CD4-positive, alpha-beta T cell (primary cell): Measurements from ENCODE around the gene RNF144A. TPM values are rescaled to one million over a fixed set of nuclear protein-coding genes. Genes with fewer than 3 reads are reported as not detected.
"Not testable (repeated sequence)": the region's sequence is repeated elsewhere in the genome, so short reads cannot be mapped to it uniquely, and the experiment has no call there.

Source experiments
- ATAC-seq: fragments of 200-7000 bp; cut with Tn5 transposase; one replicate; pipeline ENCODE4 v1.10.0; 2022; ENCODE audit warnings: mild to moderate bottlenecking; ENCODE audit not compliant: poor library complexity
- CTCF ChIA-PET: fragments of 350-600 bp; sonication (Branson Sonifier 250); formaldehyde crosslinking; loops from one replicate; lab custom pipeline; 2021; ENCODE audit warnings: antibody characterized with exemption, inconsistent platforms; lab: Charles Lee
- POLR2A ChIA-PET: fragments of 350-600 bp; sonication (Branson Sonifier 250); formaldehyde crosslinking; loops from one replicate; lab custom pipeline; 2021; ENCODE audit warnings: antibody characterized with exemption, inconsistent platforms; lab: Charles Lee
- DNase-seq, 14 experiments: peaks; one replicate each; pipeline ENCODE4 v3.0.0-alpha.2; 2013 to 2020; ENCODE audit warnings: mixed read lengths in 2 of 14
- H3K27ac ChIP-seq, 2 donors: one replicate each; pipeline versions ENCODE4 v1.5.1 to v1.7.0; 2013; ENCODE audit warnings: low read length in 2 of 2, low read depth in 1 of 2, mild to moderate bottlenecking in 1 of 2
- H3K27me3 ChIP-seq, 2 experiments: 1 replicate in 1 of 2; 2 replicates in 1 of 2; pipeline versions ENCODE4 v1.6.1 to v1.7.0; 2013; ENCODE audit warnings: low read length in 2 of 2, control low read depth in 1 of 2, mild to moderate bottlenecking in 1 of 2, moderate library complexity in 1 of 2; ENCODE audit not compliant: insufficient read depth in 2 of 2, control insufficient read depth in 1 of 2
- H3K36me3 ChIP-seq: one replicate; pipeline ENCODE4 v1.6.1; 2013; ENCODE audit warnings: low read length, control low read depth; ENCODE audit not compliant: insufficient read depth
- H3K4me1 ChIP-seq: one replicate; pipeline ENCODE4 v1.6.1; 2013; ENCODE audit warnings: low read length, control low read depth; ENCODE audit not compliant: insufficient read depth
- H3K4me3 ChIP-seq: one replicate; pipeline ENCODE4 v1.5.1; 2013; ENCODE audit warnings: mild to moderate bottlenecking, low read length, moderate library complexity
- H3K9me3 ChIP-seq, 2 experiments: 1 replicate in 1 of 2; 2 replicates in 1 of 2; pipeline versions ENCODE4 v1.6.1 to v1.7.0; 2013; ENCODE audit warnings: low read length in 2 of 2, mild to moderate bottlenecking in 2 of 2, control low read depth in 1 of 2, moderate library complexity in 1 of 2; ENCODE audit not compliant: control insufficient read depth in 1 of 2, insufficient read depth in 1 of 2
- H3K27ac Mint-ChIP-seq: one replicate; pipeline ENCODE4 v1.8.0; 2020; ENCODE audit warnings: mixed read lengths
- H3K27me3 Mint-ChIP-seq: one replicate; pipeline ENCODE4 v1.8.0; 2021; ENCODE audit warnings: mixed read lengths
- H3K36me3 Mint-ChIP-seq: one replicate; pipeline ENCODE4 v1.8.0; 2021; ENCODE audit warnings: low read depth, mixed read lengths
- H3K4me1 Mint-ChIP-seq: one replicate; pipeline ENCODE4 v1.8.0; 2021; ENCODE audit warnings: low read depth, mixed read lengths
- H3K4me3 Mint-ChIP-seq: one replicate; pipeline ENCODE4 v1.8.0; 2020; ENCODE audit warnings: mild to moderate bottlenecking, mixed read lengths
- H3K9me3 Mint-ChIP-seq: one replicate; pipeline ENCODE4 v1.8.0; 2020; ENCODE audit warnings: mixed read lengths
- CTCF ChIP-seq: fragments of 200-600 bp; IDR thresholded peaks from one replicate; pipeline ENCODE4 v1.8.0; 2022; ENCODE audit warnings: antibody characterized with exemption, mild to moderate bottlenecking
- intact Hi-C, 2 experiments: fragments of 100-400 bp; cut with DNase I in 1 of 2; cut with micrococcal nuclease in 1 of 2; formaldehyde crosslinking; loops; one replicate each; pipeline versions ENCODE4 v1.15.1 to v1.9.0; 2023 to 2025; cut with DNase I, micrococcal nuclease
- total RNA-seq, 174 experiments: library from RNA in 2 of 174; stranded (reverse) in 2 of 174; gene quantifications; one replicate each; pipeline ENCODE4 v1.2.3 and lab custom pipeline; 2021 to 2026

RNF144A gene
- total RNA-seq, 2 experiments from 2014 or later, result 39.0 to 40.1 TPM

- POLR2A ChIA-PET, result no interaction called here
- DNase-seq, result no peak
These were observed 17.8 kb downstream of the RNF144A start for GRCh38 chr2:6934758-6935651.

GRCh38 chr2:6935652-6936020 lies 18.4 kb downstream of the RNF144A start:
- H3K4me3 Mint-ChIP-seq, H3K4me3 ChIP-seq, H3K27me3 ChIP-seq, ATAC-seq, POLR2A ChIA-PET, intact Hi-C loops, H3K36me3 ChIP-seq, CTCF ChIA-PET, H3K9me3 ChIP-seq, H3K27ac ChIP-seq, H3K9me3 Mint-ChIP-seq, DNase-seq, H3K27me3 Mint-ChIP-seq: not testable (repeated sequence)
- H3K4me1 Mint-ChIP-seq, result peaks cover 76% of the 10 kb centered on the region
- peaks cover 18% of the 10 kb centered on the region for H3K4me1 ChIP-seq
- peak overlapping the region; percentile 5 for H3K27ac Mint-ChIP-seq
- peaks cover 20% of the 10 kb centered on the region for H3K36me3 Mint-ChIP-seq

More at GRCh38 chr2:6934758-6935651, 17.8 kb downstream of the RNF144A start:
- H3K4me3 ChIP-seq, result no peak overlapping the region
- no peaks in the 10 kb centered on the region for H3K27me3 ChIP-seq
- no peak for TF ChIP-seq CTCF
- no peak for ATAC-seq
- intact Hi-C loops, result no loop called here
- H3K27ac Mint-ChIP-seq, result peak overlapping the region; percentile 7
- H3K27me3 Mint-ChIP-seq, result no peaks in the 10 kb centered on the region
- no peak overlapping the region for H3K27ac ChIP-seq
- H3K36me3 ChIP-seq, result no peaks in the 10 kb centered on the region
- peak overlapping the region; percentile 23 for H3K4me3 Mint-ChIP-seq
- H3K9me3 Mint-ChIP-seq, result peaks cover 3% of the 10 kb centered on the region
- no peaks in the 10 kb centered on the region for H3K9me3 ChIP-seq
- peaks cover 18% of the 10 kb centered on the region for H3K4me1 ChIP-seq
- CTCF ChIA-PET, result no interaction called here
- H3K36me3 Mint-ChIP-seq, result peaks cover 16% of the 10 kb centered on the region
- peaks cover 76% of the 10 kb centered on the region for H3K4me1 Mint-ChIP-seq

- intact Hi-C loops, result no loop called here
- peaks cover 21% of the 10 kb centered on the region for H3K36me3 Mint-ChIP-seq
- Histone ChIP-seq H3K27ac (no peak overlapping the region), H3K36me3 (peaks cover 10% of the 10 kb centered on the region), H3K27me3 (no peaks in the 10 kb centered on the region), H3K4me3 (no peak overlapping the region), H3K9me3 (no peaks in the 10 kb centered on the region), H3K4me1 (peaks cover 18% of the 10 kb centered on the region)
- ChIA-PET CTCF (interaction anchor here (0.9 kb wide), 1 partner anchor 40 kb away, joined by 4 read pairs; no protein-coding TSS in a partner anchor), POLR2A (interaction anchor here (0.5 to 1.4 kb wide), 3 partner anchors 10 to 19 kb away, joined by 3 to 4 read pairs (median 3); no protein-coding TSS in a partner anchor)
- H3K4me1 Mint-ChIP-seq, result peaks cover 84% of the 10 kb centered on the region
- no peak for DNase-seq
- H3K4me3 Mint-ChIP-seq, result no peak overlapping the region
- no peak overlapping the region for H3K27ac Mint-ChIP-seq
- no peak for TF ChIP-seq CTCF
- no peaks in the 10 kb centered on the region for H3K9me3 Mint-ChIP-seq
- ATAC-seq, result no peak
- no peaks in the 10 kb centered on the region for H3K27me3 Mint-ChIP-seq
These were observed 19.9 kb downstream of the RNF144A start for GRCh38 chr2:6937157-6937556.
